NCI-H187 treated with DMSO at 0.1 percent for 48 hours (cell line): ENCODE measurements around the gene SHROOM3.
A peak's percentile ranks its signal among the peaks of the same experiment; 100 is the strongest.

ENCODE experiments used
- DNase-seq: peaks from one replicate; lab custom pipeline; 2025; lab: John Stamatoyannopoulos, UW

The SHROOM3 gene

DNA sequence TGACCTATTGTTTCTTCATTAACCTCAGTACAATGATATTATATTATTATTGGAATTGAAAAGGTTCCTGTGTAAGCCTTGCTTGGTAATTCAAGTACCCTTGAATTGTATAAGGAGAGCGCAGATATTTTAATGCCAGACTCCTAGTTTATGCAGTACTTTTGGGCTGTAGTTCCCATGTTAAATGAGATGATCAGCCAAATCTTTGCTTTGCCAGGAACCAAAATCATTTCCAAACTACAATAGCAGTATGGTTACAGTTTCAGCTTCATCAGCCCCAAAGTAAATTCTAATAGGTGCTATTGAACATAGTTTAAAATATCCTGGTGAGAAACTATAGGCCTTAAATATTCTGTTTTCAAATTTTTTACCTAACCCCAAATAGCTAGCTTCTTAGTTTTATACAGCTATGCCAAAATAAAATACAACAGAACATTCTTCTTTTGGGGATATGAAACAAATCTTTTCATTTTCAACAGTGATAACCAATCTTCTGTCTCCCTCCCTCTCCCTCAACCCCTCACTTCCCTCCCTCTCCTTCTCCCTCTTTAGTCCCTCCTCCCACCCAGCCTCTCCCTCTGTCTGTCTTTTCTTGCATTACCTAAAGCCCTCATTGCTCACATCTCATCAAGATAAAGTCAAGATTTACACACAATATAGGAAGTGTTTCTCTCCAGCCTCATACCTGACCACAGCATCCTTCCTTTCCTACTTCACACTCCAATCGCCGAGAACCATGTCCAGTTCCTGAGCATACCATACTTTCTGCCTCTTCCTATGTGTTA is 190.1 kb downstream of the SHROOM3 start:
- no peak for DNase-seq

DNA sequence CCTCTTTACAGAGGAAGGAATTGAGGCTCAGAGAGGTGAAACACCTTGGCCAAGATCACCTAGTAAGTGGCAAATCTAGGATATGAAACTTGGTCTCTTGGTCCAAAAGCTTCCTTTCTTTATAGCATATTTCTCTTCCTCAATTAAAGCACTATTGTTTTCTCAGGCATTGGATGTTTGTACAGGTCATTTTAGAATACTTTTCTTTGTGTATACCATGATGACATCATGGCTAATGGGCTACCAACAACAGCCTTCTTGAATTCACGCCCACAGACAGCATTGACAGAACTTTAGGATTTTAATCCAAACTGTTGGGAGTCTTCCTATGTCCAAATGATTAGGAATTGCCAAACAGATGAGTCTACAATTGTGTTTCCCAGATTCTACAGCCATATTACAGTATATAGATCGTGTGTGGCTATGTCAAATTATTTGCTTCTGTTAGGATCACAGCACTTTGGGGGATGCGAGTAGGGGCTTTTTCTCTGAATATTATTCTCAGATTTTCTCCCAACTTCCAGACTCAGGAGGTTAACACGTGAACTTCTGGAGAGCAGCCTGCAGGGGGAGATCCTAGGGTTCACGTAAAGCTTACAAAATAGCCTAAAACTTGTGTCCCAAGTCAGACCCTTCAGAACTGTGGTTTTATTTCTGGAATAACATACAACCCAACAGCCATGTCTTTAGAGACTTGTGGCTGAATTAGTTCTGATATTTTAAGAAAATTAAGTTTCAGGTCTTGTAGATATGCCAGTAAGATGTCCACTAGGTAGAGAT is 191.8 kb downstream of the SHROOM3 start:
- no peak for DNase-seq

DNA sequence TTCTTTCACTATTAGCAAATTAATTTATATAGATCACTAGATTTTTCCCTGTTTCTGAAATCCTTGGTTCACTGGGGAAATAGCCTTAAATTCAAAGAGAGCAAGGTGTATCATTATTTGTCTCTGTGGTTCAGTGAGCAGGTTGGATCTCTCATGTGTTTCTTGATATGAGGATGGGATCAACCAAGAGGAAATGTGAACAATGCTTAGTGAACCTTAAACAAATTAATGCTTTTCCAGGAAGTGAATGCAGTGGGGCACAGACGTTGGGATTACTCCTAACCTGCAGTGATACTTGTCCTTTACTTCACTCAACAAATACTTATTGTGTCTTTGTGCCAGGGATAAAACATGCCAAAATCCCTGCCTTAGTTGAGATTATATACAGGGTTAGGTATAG is 193.2 kb downstream of the SHROOM3 start:
- no peak for DNase-seq

DNA sequence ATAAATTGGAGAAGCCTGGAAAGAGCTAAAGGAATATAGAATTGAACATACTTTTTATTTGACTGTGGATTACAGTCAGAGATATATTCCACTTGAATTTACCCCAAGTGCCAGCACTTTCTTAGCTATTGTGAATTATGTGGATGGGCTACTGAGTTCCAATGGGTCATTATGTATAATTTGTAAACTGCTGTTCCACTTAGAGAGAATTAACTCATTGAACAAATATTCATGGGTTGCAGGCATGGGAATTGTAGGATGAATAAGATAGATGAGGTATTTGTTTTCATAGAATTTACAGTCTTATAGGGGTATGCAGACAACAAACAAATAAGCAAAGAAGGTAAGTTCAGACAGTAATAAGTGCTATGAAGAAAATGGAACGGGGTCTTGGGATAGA is 195.7 kb downstream of the SHROOM3 start:
- DNase-seq: no peak

DNA sequence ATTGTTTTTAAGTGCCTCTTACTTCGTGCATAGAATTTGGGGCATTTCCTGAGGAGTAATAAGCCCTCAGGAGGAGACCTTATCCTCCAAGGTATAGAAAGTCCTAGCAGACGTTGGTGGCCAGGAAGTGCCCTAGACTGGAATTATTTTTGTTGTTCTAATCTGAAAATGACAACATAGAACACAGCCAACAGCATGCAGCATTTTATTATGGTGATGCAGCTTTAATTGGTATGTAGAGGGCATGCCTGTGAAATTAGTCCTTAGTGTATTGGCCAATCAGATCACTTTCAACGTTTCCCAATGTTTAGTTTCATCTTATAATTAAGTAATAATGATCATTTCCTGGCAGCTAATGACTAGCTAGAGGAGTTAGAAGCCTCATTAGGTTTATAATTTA is 199.2 kb downstream of the SHROOM3 start:
- DNase-seq: no peak

DNA sequence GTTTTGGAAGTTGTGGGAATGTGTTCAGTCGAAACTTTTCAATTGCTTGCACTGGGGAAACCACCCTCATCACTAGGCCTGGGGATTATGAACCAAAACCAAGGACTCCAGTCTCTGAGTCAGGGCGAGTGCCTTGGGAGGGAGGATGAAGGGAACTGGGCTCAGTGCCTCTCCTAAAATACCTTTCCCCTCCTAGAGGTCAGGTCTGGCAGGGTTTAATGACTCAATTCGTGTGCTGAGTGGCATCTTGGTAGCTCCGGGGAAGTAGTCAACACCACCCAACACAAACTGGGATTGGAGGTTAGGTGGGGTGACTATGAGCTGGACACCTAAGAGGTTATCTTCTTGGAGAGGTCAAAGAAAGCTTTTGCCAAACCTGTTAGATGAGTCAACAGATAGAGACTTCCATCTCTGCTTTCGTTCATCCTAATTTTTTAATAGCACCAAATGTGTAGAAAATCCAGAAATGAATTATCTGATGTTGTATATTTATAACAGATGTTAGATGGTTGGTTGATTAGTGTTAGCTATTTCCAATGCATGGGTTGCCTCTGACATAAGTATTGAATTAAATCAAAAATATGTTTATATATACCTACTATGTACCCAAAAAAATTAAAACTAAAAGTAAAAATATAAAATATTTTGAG is 202.8 kb downstream of the SHROOM3 start:
- DNase-seq: no peak

DNA sequence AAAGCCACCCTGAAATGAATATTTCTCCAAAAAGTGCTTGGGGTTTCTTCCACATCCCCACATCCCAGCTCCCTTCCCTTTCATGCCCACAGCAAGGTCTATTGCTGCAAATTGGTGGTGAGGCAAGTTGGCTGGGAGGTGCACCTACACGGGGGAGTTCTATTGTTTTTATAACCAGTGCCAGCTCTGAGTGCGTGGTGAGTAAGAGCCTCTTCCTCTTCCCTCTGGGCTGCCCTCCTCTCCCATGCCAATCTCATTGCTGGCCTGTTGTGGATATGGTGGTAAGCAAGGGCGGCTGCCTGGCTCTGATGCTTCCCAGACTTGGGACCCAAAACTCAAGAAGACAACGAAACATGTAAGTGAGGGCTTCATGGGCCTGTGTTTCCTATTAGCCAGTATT is 204.3 kb downstream of the SHROOM3 start:
- DNase-seq: no peak

DNA sequence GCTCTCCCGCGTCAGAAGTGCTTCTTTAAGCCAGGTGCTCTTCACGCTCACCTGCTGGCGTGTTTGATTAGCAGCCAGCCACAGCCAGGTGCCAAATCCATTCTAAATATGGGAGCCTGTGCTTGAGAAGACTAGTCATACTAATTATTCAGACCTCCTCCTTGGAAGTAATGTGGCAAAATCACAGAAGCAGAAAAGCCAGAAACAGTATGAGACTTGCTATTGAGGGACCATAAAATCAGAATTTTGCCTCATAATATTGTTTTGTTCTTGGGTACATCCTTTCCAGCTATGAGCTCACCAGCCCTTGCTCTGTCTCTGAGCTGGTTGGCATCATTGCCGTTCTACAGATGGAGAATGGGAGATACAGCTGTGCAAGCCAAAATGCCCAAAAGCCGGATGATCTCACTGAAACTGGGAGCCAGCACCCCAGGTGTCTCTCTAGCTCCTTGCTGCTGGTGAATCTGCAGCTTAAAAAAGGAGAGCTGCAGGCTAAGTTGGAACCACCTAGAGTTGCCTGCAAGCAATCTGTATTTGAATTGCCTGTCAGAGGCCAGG is 205.4 kb downstream of the SHROOM3 start:
- peak; percentile 94 for DNase-seq

DNA sequence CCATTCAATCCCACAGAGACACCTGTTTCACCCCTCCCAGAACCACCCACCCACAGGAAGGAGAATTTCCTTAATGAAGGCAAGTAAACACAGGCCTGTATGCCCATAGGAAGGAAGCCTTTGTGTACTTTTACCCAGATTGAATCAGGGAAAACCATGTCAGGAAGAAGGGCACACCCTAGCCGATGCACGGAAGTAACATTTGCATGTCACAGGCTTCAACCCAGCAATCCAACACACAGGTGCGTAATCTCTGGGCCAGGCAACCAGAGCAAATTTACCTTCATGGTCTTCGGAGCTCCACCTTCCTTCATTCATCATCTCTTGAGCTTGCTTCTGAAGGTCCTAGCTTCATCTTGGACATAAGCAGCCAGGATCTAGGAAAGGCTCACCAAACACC is 206.3 kb downstream of the SHROOM3 start:
- DNase-seq: peak; percentile 92

DNA sequence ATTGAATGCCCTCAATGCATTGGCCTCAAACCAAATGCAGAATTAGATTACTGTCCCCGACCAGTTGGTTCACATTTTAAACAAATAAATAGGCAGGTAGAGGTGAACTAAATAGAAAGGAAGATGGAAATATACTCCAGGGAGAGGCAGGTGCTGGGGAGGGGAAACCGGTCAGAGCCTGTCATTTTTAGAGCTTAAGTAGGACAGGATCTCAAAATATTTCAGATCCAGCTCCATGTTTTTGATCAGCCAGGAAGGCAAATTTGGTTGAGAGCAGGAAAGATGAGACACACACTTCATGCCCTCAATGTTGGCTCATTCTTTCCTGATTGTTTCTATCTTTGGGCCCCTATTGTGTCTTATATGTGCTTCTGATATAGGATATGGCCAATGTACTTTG is 206.7 kb downstream of the SHROOM3 start:
- DNase-seq: no peak

DNA sequence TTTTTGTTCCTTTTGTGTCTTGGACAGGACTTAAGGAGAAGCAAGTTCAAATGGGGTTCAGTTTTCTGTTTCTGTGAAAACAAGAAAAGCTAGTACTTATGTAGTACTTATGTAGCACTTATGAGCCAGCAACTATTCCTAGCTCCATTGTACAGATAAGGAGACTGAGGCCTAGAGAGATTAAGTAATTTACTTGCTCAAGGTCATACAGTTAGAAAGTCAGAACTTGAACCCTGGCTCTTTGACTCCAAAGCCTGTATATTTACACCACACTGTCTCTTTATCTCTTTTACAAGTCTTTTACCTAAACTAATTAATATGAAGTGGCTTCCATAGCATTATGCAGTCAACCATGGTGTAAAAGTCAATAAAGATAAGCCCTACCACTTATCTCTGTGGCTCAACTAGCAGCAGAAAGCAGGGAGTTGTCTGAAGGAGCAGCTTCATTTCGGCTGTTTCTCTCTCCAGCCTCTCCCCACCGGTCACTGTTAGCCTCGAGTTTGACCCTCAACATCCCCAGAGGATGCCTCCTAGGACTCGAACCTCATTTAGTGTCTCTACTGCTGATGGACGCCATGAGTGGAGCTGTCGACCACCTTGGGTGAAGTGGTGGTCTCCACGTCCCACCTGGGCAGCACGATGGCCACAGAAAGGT is 209.9 kb downstream of the SHROOM3 start:
- DNase-seq: peak; percentile 25

DNA sequence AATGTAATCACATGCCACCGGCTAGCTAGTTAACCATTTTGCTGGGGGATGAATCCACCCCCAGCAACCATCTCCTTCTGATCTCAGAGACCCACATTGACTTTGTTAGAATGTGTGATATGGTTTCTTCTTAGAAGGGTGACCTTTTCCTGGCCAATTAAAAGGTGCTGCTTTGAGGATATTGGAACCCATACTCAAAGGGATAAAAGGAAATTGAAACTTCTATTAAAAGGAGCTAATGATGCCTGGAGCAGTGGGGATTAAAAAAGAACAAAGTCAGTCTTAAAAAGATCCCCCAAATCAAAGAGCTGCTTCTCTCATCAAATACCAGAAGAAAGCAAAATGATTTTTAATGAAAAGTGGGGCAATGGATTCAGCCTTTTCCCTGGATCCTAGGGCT is 214.1 kb downstream of the SHROOM3 start:
- no peak for DNase-seq

DNA sequence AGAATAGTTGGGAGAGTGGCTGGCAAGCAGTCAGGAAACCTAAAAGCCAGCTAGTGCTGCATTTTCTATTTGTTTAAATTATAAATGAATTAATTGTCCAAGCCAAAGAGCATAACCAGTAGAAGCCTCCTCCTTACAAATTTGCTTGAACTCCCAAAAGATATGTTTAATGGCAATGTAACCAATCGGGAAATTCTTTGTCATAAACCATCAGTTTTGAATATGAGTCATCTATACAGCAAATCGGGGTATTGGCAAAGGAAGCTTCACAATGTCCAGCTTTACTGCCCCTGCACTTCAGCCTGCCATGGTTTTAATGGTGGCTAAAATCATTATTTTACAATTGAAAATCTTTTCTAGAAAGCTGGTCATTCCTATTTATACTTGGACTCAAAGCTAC is 216.6 kb downstream of the SHROOM3 start:
- no peak for DNase-seq

DNA sequence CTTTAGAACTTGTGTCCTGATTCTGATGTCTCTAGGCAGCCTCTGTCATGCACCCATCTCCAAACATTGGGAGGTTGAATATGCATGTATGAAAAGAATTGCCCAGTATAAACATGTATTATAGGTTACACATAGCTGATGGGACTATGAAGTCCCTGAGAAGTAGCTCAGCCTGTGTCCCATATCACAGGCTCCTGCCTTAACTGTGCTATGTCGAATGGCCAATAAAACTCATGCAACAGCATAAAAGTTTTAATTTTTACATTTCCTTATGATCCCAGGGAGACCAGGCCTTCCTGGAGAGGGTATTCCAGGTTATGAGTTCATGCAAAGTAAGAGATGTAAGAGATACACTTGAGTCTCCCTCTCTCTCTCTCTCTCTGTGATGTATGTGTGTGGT is 217.4 kb downstream of the SHROOM3 start:
- DNase-seq: no peak

DNA sequence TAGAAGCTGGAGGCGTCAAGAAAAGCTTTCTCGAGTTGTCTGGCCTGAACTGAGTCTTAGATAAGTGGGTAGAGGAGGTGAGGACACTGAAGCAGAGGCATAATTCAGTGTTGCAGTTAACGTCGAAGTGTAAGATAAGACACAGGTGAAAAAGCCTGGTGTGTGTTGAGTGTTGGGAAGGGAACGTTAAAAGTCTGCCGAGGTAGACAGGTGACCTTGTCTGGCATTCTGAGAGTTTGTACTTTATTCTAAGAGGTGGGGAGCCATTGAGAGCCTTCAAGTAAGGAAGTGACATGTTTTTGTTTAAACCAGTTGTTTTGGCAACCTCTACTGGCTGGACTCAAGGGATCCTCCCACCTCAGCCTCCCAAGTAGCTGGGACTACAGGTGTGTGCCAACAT is 219.1 kb downstream of the SHROOM3 start:
- DNase-seq: no peak

DNA sequence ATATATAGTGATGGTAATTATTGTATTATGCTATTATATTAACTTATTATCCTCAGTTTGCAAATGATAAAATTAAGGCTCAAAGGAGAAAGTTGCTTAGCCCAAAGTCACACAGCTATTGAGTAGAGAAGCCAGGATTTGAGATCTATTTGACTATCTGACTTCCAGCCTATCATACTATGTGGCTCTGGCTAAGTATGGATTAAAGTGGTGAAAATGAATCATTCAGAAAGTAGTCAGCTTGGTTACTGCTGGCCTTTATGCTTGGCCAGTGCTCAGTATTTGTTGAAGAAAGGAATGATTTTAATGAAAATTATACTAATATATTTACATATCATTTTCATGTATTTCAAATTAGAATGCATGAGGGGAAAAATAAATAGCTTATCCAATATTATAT is 219.8 kb downstream of the SHROOM3 start:
- no peak for DNase-seq

DNA sequence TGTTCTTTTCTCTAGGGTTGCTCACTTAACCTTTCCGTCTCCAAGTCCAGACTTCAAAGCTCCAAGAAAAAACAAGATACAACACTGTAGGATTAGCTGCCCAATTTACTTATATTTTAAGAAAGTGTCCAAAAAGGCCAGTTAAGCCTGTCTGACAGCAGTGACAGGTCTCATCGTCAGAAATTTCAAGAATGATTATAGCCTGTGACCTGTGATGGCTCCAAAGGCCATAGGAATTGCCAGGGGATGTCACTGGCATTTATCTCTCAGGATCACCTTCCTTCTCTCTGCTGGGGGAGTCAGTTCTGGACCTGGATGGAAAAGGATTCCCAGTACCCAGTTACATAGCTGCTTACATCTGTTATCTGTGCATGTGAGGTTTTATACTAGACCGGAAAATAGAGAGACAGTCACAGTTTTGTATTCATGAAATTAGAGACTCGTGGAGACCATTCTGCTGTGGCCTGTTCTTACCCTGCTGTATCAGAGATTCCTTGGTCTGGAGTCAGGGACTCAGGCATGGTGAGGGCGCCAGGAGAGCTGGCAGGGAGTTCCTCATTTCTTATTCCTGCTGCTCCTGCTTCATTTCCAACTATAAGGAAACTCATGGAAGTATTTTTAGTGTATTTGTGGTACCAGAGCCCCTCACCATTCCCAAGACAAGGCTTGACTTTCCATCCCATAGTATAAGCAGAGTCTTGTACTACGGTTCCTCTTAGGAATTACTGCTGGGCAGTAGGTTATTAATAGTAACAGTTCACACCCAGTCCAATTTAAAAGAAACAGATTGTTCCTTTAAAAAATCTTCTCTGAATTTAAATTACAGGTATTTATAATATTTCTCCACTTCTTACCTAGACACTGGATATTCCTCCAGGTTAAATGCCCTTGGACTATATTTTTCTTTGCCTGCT is 220.8 kb downstream of the SHROOM3 start:
- DNase-seq: no peak

DNA sequence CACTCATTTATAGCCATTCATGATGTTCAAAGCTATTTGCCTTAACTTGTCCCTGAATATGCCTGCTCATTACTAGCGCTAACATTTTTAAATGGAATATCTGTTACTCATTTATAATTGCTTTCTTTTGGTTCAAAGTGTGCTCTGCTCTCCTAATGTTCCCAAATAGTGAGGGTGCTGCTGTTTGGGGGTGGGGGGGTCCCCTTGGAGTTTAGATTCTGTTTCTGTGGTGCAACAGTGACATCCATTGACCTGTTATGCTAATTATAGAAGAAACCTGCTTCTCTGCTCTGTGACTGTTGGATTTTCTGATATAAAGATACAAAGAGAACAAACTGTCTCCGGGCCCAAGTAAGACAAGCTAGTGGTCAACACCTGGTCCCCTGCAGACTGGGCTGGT is 222.4 kb downstream of the SHROOM3 start:
- no peak for DNase-seq

DNA sequence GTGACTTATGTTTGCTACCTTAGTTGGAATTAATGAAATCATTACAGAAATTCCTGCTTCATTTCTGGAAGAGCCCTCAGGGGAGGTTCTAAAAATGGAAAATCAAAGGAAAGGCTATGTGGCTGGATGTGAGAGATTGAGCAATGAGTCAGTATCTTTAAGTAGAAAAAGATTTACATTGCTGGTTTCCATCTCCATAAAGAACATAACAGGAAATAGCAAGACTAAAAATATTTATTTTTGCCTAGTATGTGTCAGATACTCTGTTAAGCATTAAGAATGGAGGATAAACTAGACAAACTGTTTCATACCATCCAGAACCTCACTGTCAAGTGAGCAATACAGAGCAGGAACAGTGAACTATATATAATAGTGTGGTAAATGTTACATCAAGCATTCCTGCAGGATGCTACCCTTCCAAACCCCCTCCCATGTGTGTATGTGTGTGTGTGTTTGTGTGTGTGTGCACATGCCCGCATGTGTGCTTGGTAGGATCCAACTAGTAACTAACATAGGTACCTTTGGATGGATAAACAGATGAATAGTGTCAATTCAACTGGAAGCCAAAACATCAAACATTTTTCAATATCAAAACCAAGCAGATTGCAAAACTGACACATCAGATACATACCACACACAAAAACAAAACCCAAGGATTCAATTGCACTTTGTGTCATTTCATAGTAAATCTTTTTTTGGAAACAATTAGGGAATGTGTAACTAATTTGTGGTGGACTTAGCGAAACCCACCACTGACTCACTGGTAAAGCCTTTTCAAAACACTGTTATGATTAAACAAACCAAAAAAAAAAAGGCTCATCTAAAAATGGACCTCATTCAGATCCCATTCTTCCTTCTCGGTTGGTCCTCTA is 223.4 kb downstream of the SHROOM3 start:
- DNase-seq: no peak

DNA sequence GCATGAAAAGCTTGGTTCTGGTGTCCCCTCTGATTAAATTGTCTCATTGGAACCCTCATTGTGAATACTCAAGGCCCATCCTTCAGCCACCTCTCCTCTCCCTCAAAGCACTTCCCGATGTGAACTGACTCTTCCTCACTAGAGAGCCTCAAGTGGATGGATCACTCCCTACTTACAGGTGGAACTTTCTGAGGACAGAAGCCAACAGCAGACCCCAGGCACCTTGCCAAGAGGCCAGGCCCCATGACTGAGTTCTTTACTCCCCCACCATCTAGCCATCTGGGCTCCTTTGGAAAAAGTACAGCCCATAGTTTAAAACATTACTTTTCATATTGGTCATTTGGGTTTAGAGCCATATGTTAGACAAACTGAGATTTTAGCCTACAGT is 224.1 kb downstream of the SHROOM3 start:
- no peak for DNase-seq
